T-helper 2 cell (primary cell): ENCODE results near the gene DUSP1.

ENCODE experiments used
- DNase-seq, 5 experiments: peaks; one replicate each; pipeline versions ENCODE4 v3.0.0 to v3.0.0-alpha.2; 2012 to 2022

The DUSP1 gene

DNA sequence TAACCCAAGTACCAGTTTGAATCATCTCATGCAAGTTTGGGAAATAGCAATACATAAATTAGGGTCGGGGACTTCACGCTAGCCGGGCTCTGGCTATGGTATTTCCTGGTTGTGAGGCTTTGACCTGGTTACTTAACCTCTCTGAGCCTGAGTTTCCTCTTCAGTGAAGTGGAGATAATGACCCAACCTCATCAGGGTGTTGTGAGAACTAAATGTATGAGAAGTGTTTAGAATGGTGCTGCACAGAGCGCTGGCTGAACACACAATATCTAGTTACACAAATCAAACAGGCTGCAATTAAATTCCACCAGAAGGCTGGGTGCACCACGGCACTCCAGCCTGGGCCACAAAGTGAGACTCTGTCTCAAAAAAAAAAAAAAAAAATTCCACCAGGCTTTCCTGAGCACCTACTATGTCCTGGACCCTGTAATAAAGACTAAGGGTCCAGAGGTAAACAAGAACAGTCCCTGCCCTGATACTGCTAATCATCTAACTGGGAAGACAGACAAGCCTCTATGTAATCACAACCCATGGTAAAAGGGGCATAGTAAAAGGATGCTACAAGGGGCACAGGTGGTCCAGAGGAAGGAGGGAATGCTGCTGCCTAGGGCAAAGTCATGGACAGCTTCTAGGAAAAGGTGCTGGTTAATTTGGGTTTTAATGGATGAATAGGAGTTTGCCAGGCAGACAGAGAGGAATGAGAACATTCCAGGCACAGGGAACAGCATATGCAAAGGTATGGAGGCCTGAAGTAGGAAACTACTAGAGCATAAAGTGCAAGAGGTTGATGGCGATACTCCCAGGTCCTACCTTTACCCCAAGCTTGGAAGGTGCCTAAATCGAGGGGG is 27.7 kb downstream of the DUSP1 start:
- DNase-seq, result no peak

DNA sequence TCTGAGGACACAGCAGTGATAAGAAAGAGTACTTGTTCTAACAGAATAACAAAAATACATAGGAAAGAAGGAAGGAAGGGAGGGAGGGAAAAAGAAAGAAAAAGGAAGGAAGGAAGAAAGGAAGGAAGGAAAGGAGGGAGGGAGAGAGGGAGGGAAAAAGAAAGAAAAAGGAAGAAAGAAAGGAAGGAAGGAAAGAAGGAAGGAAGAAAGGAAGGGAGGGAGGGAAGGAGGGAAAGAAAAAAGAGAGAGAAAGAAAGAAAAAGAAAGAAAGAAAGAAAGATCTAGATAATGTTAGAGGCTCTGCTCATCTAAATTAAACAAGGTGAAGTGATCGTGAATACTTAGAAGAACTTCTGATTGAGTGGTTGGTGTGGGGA is 29.8 kb downstream of the DUSP1 start:
- DNase-seq, result no peak

DNA sequence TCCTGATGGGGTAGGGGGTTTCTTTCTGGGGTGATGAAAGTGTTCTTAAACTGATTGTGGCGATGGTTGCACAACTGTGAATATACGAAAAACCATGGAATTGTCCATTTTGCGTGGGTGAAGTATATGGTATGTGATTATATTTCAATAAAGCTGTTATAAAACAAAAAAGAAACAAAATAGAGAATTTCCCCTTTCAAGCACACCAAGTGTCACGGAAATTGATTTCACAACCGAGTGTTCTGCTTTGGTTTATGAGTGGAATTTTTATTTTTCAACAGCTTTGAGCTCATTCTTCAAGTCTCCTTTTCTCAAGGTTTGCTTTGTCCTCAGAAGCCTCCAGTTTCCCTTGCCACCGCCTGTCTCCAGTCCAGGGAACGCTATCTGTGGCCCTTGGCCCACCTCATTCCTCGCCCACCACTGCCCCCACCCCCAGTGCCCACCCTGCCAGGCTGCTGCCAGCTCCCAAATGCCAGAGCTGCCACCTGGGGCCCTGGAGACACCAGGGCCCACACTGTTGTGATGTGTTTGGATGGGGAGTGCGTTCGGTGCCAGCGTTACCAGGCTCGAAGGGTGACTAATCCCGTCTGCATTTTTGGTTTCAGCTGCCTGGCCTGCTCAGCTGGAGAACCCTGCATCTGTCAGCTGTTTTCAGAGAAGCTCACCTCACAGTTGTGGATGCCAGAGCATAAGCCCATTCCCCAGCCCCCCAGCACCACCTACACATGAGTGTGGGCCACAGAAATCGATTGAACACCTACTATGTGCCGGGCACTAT is 30.4 kb downstream of the DUSP1 start:
- no peak for DNase-seq

DNA sequence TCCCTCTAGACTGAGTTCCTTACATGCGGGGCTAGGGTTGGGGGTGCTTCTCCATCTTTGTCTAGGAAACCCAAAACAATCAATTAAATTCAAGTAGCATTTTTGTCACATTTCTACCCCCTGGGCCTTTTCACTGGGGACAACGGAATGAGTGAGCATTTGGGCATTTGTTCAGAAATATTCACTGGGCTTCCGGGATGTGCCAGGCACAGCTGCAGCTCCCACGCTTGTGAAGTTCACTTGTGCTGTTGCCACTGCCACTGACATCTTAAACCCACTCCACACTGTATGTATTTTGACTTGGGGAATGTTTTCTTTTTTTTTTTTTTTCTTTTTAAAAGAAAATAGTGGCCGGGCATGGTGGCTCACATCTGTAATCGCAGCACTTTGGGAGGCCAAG is 31.6 kb downstream of the DUSP1 start:
- DNase-seq, result no peak

DNA sequence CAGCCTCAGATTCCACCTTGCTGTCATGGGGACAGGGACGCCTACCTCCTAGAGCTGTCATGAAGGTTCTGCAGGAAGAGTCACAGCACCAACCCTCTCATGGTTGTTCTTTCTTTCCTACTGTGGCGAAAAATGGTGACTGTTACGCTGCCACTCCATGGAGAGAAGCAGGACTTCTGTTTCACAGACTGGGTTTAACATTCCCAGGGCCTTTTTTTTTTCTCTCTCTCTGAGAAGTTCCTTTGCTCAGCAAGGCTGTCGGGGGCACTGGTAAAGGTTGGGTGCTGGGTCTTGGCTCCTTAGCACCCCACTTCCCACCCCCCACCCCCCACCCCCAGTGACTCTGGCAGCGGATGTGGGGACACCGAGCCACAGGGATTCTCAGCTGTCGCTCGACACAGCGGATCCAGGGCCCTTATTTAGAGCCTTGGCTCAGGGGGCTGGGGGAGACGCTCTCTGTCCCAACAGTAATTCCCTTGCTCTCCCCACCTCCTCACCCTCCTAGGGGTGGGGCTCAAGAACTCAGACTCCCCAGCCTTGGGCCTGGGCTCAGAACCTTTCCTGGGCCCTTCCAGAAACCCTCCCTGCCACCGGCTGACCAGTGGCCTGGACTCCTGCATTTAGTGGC is 34.4 kb downstream of the DUSP1 start:
- DNase-seq, result no peak

DNA sequence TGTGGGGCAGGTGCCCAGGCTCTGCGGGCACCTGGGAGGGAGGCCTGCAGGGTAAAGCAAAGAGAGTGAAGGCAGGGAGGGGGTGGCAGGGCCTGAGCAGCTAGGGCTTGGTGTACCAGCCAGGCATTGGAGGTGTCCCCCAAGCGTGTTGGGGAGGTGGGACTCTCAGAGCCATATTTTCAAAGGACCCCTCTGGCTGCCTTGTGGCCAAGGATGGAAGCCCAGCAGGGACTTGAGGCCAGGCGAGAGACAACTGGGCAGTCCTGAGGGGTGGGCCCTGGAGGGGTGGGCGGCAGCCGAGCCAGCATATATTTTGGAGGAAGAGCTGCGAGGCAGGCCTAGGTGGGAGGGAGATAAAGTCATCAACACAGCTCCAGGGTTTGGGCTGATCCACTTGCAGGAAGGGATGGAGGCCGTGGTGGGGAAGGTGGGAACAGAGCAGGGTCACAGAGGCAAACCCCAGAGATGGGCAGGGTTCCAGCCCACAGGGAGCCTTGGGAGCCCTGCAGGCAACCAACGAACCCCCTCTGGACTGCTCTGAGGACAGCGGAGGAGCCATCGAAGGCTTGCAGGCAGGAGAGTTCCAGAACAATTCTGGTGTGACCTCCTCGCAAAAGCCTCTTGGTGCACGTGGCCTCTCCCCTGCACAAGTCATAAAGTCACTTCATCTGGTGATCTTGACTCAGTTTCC is 35.7 kb downstream of the DUSP1 start:
- DNase-seq, result no peak

DNA sequence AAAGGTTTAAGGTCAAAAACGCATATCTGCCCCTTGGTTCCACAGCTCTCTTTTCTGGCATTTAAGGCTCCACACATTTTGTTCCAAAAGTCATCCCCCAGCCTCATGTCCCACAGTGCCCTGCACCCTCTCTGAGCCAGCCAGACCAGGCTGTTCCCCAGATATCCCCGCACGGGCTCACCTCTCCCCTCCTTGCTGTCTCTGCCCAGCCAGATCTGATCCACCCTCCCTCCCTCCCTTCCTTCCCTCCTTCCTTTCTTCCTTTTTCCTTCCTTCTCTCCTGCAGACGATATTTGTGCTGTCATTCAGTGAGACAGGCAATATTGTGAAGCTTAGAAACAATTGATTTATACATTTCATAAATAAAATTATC is 37.0 kb downstream of the DUSP1 start:
- no peak for DNase-seq

DNA sequence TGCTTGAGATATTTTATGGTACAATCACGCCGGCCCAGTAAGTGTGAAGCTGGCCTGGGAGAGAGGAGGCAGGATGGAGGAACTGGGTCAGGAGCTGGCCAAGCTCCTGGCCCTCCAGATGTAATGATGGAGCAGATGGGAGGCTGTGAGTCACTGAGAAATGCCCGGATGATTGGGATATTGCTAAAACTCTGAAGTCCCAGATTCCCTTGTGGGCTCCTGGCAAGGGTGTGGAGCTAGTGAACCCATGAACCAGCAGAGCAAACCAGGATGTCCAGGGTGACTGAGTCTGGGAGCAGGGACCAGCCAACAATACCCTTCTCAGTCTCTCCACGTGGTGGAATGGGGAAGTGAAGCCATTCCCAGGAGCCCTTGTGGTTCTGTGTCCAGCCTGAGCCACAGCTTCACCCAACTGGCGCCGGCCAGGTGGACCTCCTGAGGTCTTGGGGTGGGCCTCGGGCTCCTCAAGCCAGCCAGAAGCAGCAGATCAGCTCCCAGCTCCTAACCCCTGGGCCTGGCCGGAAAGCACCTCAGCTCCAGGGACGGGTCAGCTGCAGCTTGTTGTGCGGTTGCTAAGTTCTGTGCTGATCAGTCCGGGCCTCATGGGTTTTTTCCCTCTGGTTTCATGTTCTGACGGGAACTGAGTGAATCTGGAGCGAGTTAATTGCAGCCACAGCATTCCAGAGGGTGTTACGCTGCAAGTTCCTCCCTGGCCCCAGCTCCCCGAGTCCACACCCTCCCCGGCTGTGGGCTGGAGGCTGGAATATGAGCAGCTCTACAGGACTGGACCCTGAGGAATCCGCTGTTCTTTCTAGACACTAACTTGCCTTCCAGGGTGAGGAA is 37.6 kb downstream of the DUSP1 start:
- no peak for DNase-seq

DNA sequence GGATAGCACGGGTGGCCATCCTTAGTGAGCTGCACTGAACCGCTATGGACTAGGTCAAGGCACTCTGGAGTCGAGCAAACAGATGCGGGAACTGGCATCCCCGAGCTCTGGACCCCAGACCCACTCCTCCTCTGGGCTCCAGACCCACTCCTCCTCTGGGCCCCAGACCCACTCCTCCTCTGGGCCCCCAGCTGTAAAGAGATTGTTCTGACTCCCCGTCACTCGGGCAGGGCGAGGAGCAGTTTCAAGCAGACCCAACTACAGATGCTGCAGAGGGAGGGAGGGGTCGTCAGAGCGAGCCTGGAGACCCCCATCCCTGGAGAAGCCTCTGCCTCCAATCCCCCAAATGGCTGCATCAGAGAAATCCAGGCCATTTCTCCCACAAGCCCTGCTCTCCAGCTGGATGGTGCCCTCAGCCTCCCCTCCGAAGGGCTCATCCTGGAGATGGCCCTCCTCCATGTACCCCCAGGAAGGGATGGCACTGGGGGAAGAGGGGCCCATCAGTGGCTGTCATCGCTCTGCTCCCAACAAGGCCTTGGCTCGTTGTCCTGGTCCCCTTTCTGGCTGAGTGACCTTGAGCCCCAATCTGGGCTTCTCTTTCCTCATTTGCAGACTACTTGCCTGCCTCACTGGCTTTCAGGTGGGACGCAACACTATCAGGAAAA is 38.7 kb downstream of the DUSP1 start:
- DNase-seq, result no peak

DNA sequence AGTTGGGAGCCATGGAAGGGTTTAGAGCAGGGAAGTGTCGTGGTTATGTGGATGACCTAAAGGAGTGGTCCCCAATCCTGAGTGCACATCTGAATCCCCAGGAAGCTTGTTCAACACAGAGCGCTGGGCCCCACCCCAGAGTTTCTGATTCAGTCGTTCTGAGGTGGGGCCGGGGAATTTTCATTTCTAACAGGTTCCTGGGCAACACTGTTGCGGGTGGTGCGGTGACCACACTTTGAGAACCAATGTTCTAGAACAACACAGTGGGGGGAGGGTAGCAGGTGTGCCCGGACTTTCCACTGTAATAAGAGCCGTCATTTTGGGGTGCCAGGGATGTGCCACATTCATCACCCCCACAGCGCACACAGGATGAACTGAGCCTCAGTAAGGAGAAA is 39.3 kb downstream of the DUSP1 start:
- DNase-seq, result no peak

DNA sequence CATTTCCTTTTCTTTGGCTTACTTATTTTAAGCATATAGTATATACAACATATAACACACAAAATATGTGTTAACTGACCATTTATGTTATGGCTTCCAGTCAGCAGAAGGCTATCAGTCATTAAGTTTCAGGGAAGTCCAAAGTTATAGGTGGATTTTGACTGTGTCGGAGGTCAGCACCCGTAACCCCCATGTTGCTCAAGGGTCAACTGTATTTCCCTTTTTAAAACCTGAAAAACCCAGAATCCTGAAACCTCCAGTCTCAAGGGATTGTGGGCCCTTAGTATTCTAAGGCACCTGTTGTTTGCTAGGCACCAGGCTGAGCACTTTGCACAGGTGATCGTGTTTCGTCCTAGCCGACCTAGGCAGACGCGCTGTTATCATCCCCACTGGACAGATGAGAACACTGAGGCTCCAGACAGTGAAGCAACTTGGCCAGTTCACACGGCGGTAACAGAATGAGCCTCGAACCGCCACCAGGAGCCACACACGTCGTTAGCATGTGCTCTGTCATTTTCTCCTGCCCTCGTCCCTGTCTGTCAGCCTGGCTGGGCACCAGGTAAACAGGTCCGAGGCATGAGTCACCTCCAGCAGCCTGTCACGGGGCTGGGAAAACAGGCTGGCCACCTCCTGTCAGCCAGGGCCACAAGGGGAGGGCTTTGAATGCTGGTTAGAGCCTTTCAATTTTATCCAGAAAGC is 39.9 kb downstream of the DUSP1 start:
- no peak for DNase-seq

DNA sequence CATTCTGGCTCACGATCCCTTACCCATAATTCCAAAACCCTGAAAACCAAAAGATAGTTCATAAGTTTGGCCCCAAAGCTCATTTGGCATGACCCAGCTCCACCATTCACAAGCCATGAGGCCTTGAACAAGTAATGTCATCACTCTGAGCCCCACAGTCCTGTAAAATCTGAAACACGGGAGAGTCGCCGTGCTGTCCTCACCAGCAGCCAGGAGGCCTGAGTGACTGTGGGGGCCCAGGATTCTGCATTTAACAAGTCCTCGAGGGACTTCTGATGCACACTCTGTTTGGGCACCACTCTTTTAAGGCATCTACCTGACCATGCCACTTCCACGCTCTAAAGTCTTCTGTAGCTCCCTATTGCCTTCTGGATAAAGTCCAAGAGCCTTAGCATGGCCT is 40.8 kb downstream of the DUSP1 start:
- DNase-seq, result no peak

DNA sequence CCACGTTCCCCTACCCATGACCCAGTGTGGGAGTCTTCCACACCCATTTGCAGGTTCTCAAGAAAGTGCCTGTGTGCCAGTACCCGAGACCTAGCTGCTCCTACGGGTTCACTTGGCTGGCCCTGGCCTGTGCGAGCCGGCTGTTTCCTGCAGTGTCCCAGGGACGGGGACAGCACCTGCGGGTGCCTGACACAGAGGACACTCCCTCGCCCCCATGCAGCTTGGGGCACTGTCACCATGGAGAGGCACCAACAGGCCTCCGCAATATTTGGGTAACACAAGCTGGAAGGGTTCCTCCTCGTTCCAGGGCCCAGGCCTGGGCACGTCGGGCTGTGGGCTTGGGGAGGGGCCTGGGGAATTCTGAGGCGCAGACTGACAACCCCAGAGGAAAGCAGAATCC is 41.4 kb downstream of the DUSP1 start:
- DNase-seq, result no peak

DNA sequence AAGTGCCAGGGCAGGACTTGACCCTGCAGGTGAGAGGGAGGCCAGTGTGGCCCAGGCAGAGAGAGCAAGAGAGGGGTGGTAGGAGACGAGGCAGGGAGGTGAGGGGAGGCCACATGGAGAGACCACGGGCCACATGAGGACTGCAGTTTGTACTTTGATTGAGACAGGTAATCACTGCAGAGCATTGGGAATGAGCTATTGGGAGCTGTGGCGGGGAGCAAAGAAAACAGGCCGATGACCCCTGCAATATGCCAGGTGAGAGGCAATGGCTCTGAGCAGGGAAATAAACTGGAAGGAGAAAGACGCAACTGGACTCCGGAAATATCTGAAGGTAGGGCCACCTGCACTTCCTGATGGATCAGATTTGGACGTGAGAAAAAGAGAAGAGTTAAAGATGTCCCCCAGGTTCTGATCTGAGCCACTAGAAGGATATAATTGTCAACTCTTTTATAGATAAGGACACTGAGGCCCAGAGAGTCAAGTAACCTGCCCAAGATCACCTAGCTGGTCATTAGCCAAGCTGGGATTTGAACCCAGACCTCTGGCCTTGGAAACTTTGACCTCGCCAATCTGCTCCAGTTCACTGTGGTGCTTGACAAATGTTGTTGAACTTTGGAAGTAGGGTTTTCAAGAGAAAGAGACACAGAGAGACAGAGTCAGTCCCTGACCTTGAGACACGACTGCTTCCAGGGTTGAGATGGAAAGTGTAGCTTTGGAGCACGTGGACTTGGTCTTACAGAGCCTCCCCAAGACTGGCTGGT is 42.3 kb downstream of the DUSP1 start:
- no peak for DNase-seq

DNA sequence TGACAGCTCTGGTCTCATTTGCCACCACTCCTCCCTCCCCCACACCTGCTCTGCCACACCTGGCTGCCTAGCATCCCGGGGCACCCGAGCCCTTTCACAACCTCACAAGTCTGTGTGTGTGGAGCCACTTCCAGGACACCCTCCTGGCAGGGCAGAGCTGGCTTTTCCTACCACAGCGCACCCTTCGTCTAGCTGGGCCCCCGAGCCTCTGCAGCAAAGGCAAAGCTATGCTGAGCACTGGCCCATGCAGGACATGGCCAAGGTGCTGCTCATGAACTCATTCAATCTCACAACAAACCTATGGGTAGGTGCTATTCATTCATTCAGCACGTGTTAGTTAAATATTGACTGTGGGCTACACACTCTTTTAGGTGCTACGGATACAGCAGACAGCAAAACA is 43.4 kb downstream of the DUSP1 start:
- DNase-seq, result no peak

DNA sequence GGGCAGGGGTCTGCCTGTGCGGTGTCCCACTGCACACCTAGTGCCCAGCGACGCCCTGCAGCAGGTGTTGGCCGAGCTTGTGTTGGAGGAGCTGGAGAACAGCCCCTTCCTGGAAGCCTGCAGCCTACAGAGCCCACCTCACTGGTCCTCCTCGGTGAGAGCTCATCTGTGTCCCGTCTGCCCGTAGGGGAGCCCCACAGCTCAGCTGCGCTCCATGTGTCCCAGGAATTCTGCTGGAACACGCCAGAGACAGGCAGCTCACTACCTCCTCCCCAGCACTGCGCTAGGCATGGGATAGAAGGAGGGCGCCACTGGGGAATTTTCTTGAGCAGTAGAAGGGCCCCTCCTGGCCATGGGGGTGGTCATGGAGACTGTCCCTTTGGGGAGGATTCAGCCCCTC is 44.0 kb downstream of the DUSP1 start:
- DNase-seq, result no peak

DNA sequence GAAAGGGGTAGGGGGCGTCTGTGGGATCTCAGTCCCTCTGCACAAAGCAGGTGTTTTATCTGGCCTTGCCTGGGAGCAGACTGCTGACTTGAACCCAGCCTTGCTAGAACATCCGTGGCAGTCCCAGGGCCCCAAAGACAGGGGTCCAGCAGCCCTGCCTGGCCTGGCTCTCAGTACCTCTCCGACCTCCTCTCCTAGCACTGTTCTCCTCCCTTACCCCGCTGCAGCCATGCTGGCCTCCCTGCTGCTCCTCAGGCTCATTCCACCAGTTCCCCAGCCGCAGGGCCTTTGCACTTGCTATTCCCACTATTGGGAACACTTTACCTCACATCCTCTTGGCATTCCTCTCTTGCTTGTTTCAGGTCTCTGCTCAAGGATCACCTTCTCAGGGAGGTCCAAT is 45.2 kb downstream of the DUSP1 start:
- no peak for DNase-seq

DNA sequence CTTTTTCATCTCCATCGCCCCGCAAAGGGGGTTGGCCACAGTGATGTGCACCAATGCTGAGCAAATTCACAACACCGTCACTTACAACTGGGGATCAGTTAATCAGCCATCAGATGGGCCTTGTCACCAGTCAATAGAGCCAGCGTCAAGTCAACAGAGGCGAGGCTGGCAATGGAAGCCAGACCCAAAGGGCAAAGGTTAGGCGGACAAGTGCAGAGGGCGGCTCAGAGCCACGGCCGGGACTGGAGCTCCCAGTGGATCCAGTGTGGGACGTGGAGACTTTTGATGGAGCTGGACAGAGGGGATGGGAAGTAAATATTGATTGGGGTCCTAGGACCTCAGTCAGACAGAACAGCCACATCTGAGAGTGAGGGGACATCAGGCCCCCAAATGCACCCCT is 45.7 kb downstream of the DUSP1 start:
- DNase-seq, result no peak

DNA sequence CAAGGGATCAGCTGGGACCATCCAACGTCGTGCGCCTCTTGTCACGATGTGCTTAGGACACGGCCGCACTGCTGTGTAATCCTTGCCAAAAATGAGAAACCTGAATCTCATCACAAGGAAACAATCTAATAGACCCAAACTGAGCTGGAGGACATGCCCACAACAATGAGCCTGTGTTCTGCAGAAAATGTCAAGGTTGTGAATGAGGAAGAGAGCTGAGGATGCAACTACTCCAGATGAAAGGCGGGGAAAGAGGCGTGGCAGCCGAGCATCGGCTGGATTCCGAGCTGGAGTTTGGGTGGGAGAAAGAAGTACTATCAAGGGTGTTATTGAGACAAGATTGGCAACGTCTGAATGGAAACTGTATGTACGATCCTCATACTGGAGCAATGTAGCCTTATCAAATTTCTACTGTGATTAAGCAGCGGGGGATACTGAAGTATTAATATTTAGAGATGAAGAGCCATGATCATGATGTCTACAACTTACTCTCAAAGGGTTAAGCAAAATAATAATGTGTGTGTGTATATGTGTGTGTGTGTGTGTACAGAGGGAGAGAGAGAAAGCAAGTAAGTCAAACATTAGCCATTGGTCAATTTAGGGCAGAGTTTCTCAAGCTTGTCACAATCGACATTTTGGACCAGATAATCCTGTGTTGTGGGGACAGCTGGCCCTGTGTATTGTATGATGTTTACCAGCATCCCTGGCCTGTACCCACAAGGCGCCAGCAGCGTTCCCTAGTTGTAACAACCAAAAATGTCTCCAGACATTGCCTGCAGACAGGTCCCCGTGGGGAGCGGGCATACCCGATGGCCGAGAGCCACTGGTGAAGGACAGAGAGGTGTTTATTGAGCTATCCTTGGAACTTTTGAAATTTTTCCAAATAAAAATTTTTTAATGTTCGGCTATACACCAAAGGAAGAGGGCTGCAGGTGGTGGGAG is 46.5 kb downstream of the DUSP1 start:
- no peak for DNase-seq
